Stimulated activated naive CD4-positive, alpha-beta T cell (primary cell): ENCODE results near the gene AGAP3.

ENCODE experiments used
- DNase-seq, 6 experiments: peaks; one replicate each; lab custom pipeline; 2025; lab: John Stamatoyannopoulos, UW

The AGAP3 gene

GRCh38 chr7:151137076-151137675, 50.9 kb downstream of the AGAP3 start:
- DNase-seq, result no peak

- no peak for DNase-seq
Observed at GRCh38 chr7:151137791-151138152, 51.5 kb downstream of the AGAP3 start.

- no peak for DNase-seq
Observed at GRCh38 chr7:151138153-151138851, 52.0 kb downstream of the AGAP3 start.

GRCh38 chr7:151139071-151139790, 53.0 kb downstream of the AGAP3 start:
- no peak for DNase-seq

GRCh38 chr7:151139791-151140190, 53.5 kb downstream of the AGAP3 start:
- no peak for DNase-seq

GRCh38 chr7:151140826-151141225, 54.6 kb downstream of the AGAP3 start:
- DNase-seq, result no peak

- no peak for DNase-seq
Observed at GRCh38 chr7:151141311-151141854, 55.1 kb downstream of the AGAP3 start.

GRCh38 chr7:151141855-151142685, 55.8 kb downstream of the AGAP3 start:
- no peak for DNase-seq

GRCh38 chr7:151142686-151143040, 56.4 kb downstream of the AGAP3 start:
- DNase-seq, result no peak

GRCh38 chr7:151143261-151144015, 57.2 kb downstream of the AGAP3 start:
- DNase-seq, result no peak

GRCh38 chr7:151144387-151144786, 58.1 kb downstream of the AGAP3 start:
- DNase-seq, result no peak

GRCh38 chr7:151146761-151147160, 60.5 kb downstream of the AGAP3 start:
- no peak for DNase-seq

- DNase-seq, result no peak
Observed at GRCh38 chr7:151148319-151149259, 62.3 kb downstream of the AGAP3 start.

- DNase-seq, result no peak
Observed at GRCh38 chr7:151150388-151150787, 64.1 kb downstream of the AGAP3 start.

- DNase-seq, result no peak
Observed at GRCh38 chr7:151152643-151153513, 66.6 kb downstream of the AGAP3 start.

GRCh38 chr7:151157645-151158329, 71.5 kb downstream of the AGAP3 start:
- no peak for DNase-seq

- DNase-seq, result no peak
Observed at GRCh38 chr7:151161757-151162156, 75.5 kb downstream of the AGAP3 start.

- DNase-seq, result no peak
Observed at GRCh38 chr7:151166629-151167196, 80.4 kb downstream of the AGAP3 start.
